Measurements from ENCODE around the gene EREG.
"Not testable (repeated sequence)": the region's sequence is repeated elsewhere in the genome, so short reads cannot be mapped to it uniquely, and the experiment has no call there.

EREG gene

DNA sequence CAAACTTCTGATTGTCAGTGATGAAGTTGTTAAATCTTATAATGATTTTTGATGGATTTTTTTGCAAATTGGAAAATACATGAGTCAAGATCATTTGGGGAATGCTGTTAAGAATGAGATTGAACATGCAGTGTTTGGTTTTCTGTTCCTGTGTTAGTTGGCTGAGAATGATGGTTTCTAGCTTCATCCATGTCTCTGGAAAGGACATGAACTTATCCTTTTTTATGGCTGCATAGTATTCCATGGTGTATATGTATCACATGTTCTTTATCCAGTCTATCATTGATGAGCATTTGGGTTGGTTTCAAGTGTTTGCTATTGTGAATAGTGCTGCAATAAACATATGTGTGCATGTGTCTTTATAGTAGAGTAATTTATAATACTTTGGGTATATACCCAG lies 24.5 kb upstream of the EREG start:
- not testable (repeated sequence) for DNase-seq (ENCODE audit: low read depth in 2 of 3, low spot score in 1 of 3)

DNA sequence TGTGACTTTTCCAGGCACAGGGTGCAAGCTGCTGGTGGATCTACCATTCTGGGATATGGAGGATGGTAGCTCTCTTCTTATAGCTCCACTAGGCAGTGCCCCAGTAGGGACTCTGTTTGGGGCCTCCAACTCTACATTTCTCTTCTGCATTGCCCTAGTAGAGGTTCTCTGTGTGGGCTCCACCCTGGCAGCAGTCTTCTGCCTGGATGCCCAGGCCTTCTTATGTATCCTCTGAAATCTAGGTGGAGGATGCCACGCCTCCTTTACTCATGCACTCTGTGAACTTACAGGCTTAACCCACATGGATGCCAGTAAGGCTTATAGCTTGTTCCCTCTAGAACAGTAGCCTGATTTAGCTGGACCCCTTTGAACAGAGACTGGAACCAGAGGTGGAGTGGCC lies 20.9 kb upstream of the EREG start:
- DNase-seq (ENCODE audit: low read depth in 2 of 3, low spot score in 1 of 3), result no peak

DNA sequence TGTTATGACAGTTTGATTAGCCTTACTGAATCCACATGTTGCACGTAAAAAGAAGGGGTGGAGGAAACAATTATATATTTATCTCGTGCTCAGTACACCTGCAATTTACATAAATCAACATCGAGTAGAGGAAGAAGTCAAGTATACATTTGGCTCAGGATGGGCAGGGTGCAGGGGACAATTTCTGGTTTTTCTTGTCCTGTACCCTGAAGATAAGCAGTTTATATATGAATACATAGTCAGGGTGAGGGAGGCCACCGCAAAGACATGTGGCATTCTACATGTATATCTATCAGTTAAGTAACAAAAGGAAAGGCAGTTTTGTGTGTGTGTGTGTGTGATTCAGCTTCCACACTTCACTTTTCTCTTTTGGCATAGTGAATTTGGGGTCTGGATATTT lies 11.1 kb upstream of the EREG start:
- DNase-seq (ENCODE audit: low read depth in 2 of 3, low spot score in 1 of 3), result no peak

DNA sequence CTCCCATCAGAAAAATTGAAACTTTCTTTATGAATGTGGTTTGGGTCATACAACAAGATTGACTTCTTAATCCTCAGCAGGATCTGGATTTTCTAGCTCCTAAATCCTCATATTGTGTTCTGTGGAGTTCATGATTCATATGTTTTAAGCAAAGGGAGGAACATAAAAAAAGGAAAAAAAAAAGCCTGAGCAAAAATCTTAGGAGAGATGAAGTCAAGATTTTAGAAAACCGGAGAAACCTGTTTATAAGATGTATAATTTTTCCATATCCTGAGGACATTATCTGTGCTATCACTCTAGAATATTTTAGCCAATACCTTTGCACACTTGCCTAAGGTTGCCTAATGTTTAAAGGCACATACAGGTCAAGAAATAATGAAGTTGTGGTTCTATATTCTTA lies 7.0 kb upstream of the EREG start:
- no peak for DNase-seq (ENCODE audit: low read depth in 2 of 3, low spot score in 1 of 3)

DNA sequence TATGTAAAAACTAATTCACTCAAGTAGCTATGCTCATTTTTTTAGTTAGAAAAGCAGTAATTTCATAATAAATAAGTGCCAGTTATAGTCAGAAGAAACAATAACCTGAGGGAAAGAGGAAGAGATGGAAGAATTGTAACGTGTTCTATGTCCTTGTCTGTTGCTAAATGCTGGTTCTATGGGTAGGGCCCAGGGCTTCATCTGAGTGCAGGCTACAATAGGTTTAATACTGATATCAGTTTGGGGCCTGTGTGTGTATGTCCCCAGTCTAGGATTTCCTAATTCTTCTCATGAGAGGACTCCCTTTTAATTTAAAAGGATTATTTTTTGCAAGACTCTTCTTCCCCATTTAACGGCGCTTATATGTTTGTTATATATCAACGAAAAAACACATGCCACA lies 3.3 kb upstream of the EREG start:
- DNase-seq (ENCODE audit: low read depth in 2 of 3, low spot score in 1 of 3), result no peak

DNA sequence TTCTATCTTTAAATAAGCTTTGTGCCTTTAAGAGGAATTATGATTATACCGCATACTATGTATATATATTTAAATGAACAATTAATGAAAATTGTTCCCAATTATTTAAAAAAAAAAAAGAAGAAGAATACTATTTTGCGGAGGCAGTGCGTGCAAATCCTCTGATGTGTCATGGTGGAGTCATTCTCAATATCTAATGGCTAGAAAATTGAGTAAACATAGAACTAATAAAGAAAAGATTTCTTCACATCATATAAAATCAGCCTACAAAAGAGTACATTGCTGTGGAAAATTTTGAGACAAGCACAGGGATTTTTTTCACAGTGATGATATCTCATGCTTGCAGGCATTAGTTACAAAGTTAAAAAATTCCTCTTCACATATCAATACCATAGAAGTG lies 2.6 kb upstream of the EREG start:
- no peak for DNase-seq (ENCODE audit: low read depth in 2 of 3, low spot score in 1 of 3)

DNA sequence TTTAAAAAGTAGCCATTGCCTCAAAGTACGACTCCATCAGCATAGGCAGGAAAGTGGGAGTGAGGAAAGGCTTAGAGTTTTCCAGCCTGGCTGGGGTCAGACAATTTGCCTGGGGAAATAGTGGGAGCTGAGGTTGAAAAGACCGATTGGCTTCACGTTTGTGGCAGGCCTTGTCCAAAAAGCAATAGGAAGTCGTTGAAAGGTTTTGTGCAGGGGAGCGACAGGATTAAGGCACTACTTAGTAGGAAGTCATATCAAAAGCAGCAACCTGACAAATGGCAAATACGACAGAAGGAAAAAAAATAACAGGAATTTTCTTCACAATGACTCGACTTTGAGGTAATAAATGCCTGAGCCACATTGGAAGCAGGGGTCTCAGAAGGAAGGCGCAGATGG lies 691 bp upstream of the EREG start:
- DNase-seq (ENCODE audit: low read depth in 2 of 3, low spot score in 1 of 3), result no peak

DNA sequence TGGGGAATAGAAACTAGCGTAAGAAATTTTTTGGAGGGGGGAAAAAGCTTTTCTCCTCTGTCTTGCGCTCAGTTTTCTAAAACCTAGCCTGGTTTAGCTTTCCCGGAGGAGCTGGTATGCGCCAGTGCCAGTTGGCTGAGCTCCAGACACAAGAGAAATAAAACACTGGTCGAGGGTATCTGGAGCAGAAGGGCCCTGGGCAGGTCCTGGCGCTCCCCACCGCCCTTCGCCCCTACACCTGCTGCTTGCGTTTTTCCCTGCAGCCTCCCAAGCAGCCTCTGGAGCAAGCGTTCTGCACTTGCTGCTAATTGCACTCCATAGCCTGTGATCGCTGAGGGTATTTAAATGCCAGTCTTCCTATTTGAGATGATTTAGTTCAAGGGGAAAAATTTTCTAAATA lies 816 bp downstream of the EREG start:
- no peak for DNase-seq (ENCODE audit: low read depth in 2 of 3, low spot score in 1 of 3)

DNA sequence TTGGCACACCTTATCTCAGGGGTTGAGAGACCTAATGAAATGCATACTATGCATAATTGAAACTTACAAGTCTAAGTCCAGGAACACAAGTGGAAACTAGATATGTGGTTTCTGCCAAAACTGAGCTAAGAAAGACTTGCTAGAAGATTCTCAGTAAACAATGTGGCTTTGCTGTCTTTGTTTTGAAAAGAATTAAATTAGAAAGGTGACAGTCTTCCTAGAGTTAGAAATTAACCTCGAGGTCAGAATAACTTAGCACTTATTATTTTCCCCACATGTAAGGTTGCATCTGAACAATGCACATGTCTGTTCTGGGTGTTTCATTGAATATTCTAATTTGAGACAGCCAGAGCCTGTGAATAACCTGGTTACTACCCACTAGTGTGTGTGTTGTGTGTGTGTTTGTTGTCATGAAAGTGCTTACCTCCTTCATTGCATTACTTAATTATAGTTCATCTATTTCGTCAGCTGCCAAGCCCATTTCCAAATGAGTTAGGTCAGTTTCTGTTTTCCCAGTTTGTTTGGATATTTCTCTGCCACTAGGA lies 1.5 kb downstream of the EREG start:
- no peak for DNase-seq (ENCODE audit: low read depth in 2 of 3, low spot score in 1 of 3)

DNA sequence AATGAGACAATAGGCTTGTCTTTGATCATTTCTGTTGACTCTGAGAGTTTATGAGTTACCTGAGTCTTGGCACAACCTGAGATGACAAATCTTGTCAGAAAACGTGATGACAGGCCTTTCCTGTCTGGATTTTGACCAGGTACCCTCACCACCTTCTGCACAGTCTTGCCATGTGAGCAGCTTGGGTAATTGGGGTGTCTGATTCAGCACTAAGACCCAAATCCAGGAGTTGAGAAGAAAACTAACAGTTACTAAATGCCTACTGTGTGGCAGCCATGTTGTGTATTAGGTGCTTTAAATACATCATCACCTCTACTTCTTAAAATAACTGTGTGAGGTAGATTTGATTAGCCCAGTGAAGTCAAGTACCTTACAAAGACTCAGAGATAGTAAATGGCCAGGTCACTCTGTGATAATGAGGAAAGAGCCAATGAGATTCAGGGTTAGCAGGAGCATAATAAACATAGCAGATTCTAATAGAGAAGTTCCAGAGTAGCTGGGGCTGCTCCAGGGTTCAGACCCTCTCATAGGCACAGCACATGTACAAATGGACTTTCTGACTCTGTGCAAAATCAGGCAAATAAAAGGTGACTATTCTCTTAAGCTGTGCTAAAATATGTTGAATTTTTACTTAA lies 2.8 kb downstream of the EREG start:
- no peak for DNase-seq (ENCODE audit: low read depth in 2 of 3, low spot score in 1 of 3)

DNA sequence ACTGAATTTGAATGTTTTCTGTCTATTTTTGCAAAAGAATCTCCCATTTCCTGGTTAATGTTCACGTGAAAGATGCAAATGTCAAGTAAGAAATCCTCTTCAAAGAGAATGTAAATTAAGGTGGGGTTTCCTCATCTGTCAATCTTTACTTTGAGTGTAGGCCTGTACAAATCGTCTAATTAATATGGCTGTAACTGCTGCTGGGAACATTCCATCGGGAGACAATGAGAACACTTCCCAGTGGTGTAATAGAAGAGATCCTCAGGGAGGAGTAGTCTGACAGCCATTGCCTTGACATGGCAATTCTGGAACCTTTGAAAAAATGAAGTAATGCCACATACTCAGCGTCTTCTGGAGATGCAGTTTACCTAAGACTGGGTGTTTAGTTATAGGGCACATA lies 3.7 kb downstream of the EREG start:
- no peak for DNase-seq (ENCODE audit: low read depth in 2 of 3, low spot score in 1 of 3)

DNA sequence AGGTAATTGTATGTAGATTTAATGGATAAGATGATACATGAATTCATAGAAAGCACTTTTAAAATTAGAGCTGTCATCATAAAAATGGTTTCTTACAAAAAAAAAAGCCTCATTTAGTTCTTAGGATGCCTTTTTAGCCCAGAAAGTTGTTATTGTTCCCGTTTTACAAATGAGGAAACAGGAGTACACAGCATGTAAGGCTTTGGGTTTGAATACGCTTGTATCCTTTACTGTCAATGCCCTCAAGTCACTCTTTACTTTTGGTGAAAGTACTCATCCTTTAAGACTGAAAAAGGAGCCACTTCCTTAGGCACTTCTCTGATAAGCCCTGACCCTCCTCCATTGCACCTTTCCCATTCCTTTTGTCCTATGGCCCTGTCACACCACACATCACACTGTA lies 4.9 kb downstream of the EREG start:
- DNase-seq (ENCODE audit: low read depth in 2 of 3, low spot score in 1 of 3), result no peak

DNA sequence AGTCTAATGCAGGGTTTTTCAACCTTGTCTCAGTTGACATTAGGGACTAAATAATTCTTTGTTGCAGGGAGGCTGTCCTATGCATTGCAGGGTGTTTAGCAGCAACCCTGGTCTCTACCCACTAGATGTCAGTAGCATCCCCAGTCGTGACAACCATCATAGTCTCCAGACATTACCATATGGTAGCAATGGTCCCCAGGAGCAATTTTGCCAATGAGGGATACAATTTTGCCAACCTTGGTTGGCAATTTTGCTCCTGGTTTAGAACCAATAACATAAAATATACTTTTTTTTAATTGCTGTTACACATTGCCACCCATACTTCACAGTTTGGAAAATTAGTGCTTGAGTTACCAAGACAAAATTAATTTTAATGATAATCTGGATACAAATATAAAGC lies 6.0 kb downstream of the EREG start:
- DNase-seq (ENCODE audit: low read depth in 2 of 3, low spot score in 1 of 3), result peak in 1 of 3 donors; percentile 14

DNA sequence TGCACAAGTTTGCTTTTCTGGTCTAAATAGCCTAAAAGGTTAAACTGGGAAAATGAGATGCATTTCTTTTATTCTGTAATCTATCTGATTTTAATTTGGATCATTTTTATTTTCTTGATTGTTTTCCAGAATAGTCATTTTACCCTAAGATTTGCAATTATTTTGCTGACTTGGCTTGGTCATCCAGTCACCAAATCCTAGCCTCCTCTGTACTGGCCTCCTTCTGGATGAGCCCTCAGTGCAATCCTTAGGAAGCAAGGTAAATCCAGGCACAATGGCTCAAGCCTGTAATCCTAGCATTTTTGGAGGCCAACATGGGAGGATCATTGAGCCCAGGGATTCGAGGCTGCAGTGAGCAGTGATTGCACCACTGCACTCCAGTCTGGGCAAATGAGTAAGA lies 9.2 kb downstream of the EREG start:
- DNase-seq (ENCODE audit: low read depth in 2 of 3, low spot score in 1 of 3), result no peak

DNA sequence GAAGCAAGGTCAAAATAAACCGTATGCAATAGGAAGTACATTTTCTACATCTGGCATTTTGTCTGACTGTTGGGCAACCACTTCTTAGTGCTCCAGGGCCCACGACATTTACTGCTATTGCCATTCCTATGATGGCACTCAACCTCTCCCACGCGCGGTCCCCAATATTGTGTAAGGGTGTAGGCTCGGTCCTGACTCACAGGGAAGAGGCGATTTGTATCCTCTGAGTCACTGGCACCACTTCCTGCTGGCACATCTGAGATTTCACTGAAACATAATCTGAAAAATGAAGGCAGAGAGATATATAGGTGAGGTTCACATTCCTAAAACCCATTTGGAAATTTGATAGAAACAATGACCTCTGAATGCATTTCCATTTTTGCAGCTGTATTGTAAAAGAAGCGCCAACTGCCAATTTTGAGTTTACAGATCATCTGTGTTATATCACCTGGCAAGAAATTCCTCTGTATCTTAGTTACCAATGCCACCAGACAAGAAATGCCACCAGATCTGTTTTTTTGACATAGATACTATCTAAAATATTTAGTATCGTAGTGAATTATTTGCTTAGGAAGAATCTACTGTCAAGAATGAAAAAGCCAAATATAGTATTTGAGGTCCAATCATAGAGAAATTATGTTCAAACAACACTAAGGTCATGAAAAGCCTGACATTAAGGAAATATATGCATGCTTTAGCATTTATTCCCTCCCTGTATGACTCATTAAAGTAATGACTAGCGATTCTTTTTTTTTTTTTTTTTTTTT lies 9.8 kb downstream of the EREG start:
- no peak for DNase-seq (ENCODE audit: low read depth in 2 of 3, low spot score in 1 of 3)

DNA sequence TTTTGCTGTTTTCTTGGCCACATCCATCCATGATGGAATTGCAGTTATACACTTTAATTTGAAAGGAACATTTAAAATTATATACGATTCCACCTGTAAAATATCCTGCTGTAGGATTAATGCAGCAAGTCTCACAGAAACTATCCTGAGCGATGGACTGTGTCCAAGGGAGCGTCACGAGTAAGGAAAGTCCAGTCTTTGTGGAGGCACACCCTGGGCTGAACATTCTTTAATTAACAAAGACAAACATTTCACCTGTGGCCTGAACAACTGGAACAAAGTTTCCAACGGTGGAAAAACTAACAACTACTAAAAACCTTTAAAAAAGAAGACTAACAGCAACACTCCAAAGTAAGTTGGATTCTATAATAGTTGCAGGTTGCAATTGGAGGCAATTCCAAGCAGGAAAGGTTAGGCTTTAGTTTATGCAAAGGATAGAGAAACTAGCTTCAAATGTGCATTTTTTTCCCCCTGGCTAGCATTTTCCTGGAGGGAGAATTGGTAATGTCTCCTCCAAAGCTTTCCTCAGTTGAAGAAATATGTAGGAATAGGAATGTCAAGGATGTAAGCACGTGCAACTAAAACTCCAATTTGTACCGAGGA lies 11.0 kb downstream of the EREG start:
- no peak for DNase-seq (ENCODE audit: low read depth in 2 of 3, low spot score in 1 of 3)

DNA sequence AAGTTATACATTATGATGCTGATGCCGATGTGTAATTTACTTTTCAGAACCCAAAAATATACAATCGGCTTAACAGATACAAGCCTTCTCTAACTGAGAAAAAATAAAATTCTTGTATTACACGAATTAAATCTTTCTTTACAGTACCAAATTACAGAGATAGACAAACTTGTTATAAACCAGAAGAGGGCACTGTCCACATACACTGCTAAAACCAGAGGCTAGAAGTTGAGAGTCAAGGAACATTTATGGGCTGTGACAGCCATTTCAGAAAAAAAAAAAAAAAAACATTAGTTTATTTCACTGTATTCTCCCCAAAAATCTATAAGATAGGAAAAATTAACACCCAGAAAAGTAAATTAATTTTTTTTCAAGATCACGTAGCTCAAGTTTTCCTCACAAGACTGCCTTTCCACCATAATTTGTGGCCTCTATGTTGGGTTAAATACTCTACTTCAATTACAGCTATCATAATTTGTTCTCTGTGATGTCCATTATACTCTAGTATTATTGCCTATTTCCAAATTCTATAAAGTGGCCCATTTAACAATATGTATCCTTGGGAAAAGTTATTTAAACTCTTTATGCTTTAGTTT lies 12.0 kb downstream of the EREG start:
- DNase-seq (ENCODE audit: low read depth in 2 of 3, low spot score in 1 of 3), result no peak

DNA sequence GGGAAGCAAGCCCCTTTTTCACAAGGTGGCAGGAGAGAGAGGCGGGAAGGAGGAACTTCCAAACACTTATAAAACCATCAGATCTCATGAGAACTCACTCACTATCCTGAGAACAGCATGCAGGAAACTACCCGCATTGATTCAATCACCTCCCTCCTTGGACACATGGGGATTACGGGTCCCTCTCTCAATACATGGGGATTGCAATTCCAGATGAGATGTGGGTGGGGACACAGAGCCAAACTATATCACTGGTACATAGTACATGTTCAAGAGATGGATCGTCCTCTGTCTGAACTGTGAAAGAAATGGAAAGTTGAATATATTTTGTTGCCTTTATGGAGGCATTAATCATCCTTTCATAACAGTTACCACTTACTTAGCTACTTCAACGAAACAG lies 12.8 kb downstream of the EREG start:
- DNase-seq (ENCODE audit: low read depth in 2 of 3, low spot score in 1 of 3), result no peak

DNA sequence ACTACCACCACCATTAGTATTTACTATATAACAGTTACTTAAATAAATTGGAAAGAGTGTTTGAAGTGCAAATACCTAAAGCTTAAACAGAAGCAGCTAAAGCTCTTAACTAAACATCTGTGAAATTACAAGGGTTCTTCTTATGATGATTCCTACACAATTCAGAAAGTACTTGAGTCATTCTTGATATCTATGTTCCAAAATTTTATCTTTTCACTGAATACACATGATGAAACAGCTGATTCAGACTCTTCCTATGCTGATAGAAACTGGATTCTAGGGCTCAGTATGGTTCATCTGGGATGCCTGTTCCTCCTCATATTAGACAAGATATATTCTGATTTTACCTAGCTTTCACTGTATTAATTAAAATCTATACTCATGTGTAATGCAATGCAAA lies 13.6 kb downstream of the EREG start:
- no peak for DNase-seq (ENCODE audit: low read depth in 2 of 3, low spot score in 1 of 3)

DNA sequence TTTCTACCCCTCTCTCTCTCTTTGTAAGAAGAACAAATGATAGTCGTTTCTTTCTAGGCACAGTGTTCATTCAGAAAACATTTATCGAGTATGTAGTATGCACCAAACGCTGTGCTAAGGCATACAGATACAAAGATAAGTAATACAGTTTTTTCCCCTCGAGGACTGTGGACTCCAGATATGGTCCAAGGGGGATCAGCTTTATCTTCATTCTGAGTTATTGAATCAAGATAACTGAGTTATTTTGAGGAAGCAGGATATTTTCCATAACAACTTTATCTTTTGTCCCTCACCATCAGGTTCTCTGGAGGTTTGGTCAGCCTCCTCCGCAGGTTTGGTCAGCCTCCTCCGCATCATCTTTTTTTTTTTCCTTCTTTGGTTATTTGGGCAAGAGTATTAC lies 15.0 kb downstream of the EREG start:
- no peak for DNase-seq (ENCODE audit: low read depth in 2 of 3, low spot score in 1 of 3)

DNA sequence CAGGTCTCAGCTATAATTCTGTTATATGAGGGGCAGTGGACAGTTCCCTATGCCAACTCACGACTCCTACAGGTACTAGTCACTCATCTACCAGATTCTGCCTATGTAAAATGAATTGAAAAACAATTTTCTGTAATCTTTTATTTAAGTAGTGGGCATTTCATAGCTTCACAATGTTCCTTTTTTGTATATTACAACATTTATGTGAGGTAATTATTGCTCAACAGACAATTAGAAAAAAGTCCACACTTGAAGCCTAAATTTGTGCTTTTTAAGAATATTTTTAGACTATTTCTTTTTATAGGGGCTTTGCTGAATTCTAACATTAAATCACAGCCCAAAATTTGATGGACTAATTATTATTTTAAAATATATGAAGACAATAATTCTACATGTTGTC lies 20.4 kb downstream of the EREG start:
- DNase-seq (ENCODE audit: low read depth in 2 of 3, low spot score in 1 of 3), result no peak

DNA sequence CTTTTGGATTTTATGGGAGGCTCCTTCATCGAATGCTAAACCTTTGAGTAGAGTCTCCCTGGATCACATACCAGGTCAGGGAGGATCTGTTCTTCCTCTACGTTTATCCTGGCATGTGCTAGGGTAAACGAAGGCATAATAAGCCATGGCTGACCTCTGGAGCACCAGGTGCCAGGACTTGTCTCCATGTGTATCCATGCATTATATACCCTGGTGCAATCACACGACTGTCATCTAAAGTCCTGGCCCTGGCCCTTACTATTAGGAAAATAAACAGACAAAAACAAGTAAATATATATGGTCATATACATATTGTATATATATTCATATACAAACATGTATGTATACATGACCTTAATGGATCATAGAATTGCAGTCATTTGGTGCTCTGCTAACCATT lies 21.2 kb downstream of the EREG start:
- no peak for DNase-seq (ENCODE audit: low read depth in 2 of 3, low spot score in 1 of 3)
